ENCODE measurements around the gene STAP1.

DNA sequence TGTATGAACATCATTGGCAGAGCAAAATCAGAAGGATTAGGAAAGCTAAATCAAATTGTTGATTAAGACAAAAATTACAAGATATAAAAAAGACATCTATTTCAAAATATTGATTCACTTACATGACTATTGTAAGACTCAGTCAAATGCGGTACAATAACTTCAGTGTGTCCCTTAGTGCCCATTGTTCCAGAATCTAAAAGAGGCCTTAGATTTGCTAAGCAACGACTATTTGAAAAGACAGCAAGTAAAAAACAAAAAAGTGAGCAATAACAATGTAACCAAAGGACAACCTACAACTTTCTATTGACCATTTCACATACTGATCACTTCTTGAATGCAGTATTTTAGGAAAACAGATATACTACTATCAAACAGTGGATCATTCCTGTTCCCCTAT is 76.8 kb downstream of the STAP1 start:
- TF ChIP-seq POLR2A (IDR thresholded peaks at IDR 0.05), result no peak
- TF ChIP-seq, protein P1, sequence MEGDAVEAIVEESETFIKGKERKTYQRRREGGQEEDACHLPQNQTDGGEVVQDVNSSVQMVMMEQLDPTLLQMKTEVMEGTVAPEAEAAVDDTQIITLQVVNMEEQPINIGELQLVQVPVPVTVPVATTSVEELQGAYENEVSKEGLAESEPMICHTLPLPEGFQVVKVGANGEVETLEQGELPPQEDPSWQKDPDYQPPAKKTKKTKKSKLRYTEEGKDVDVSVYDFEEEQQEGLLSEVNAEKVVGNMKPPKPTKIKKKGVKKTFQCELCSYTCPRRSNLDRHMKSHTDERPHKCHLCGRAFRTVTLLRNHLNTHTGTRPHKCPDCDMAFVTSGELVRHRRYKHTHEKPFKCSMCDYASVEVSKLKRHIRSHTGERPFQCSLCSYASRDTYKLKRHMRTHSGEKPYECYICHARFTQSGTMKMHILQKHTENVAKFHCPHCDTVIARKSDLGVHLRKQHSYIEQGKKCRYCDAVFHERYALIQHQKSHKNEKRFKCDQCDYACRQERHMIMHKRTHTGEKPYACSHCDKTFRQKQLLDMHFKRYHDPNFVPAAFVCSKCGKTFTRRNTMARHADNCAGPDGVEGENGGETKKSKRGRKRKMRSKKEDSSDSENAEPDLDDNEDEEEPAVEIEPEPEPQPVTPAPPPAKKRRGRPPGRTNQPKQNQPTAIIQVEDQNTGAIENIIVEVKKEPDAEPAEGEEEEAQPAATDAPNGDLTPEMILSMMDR (IDR thresholded peaks at IDR 0.05), result no peak

Measured in lower leg skin (tissue), 3 donors.